ENCODE measurements around the gene LEPROT. TPM values are rescaled to one million over a fixed set of nuclear protein-coding genes. Genes with fewer than 3 reads are reported as not detected.

Gene LEPROT
- total and polyA plus RNA-seq, 2 experiments from 2014 or later: 66.9 to 171 TPM

DNA sequence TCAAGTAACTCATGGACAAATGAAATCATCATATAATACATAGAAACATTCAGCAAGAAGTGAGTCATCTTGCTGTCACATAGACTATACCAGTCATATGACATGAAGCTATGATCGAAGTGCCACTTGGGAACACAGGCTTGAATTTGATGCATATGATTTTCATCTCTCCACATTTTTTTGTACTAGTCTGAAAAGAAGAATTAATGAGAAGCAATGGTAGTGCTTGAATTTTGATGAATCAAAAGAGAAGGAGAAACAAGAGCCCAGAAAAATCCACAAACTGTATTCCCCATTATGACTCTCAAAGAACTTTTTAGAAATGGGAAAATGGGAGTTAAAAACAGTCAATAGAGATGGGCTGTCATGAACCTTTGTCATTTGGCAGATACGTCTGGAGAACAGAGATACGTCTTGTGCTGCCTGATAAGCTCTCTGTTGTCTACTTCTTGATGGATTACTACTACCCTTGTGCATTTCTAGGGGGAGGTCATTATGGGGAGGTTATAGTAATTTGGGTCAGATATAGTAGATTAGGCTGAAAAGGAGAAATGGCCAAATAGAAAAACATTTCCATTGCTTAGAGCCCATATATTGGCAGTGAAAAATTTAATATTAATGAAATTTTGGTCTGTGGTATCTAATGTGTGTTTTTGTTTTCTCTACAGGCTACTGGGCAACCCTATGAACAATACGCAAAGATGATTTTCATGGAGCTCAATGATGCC is 8.0 kb upstream of the LEPROT start:
- WGBS, 2 experiments (ENCODE audit: low coverage in 1 of 2, low lambda C conversion rate in 2 of 2, missing lambda C conversion rate in 2 of 2): 75 to 76% methylated on average over 4 of the region's 4 CpGs
- no peaks in the 10 kb centered on the region for H3K27me3 ChIP-seq (replicated peaks; ENCODE audit: insufficient read depth)
- in situ Hi-C loops (cut with MboI): no loop called here
- no peak overlapping the region for H2AFZ ChIP-seq
- peaks cover 8% of the 10 kb centered on the region; the same call in 1 of the 2 replicates for H3K4me1 ChIP-seq (ENCODE audit: insufficient read depth)
- no peaks in the 10 kb centered on the region for H3K9me3 ChIP-seq (ENCODE audit: low read depth)
- no peaks in the 10 kb centered on the region for H3K36me3 ChIP-seq (ENCODE audit: low read depth)
- no peaks in the 10 kb centered on the region for H3K9me2 ChIP-seq (ENCODE audit: insufficient read depth)
- H3K27ac ChIP-seq: no peak overlapping the region
- H3K4me2 ChIP-seq (ENCODE audit: unreplicated experiment): no peak overlapping the region
- H4K20me1 ChIP-seq (ENCODE audit: insufficient read depth): no peaks in the 10 kb centered on the region
- no peak for TF ChIP-seq EZH2 (IDR thresholded peaks at IDR 0.05; ENCODE audit: insufficient read depth, poor library complexity, severe bottlenecking)
- TF ChIP-seq EZH2phosphoT487 (IDR thresholded peaks at IDR 0.05; ENCODE audit: insufficient read depth, low read depth): no peak
- no peak overlapping the region for H3K9ac ChIP-seq
- H3F3A ChIP-seq (ENCODE audit: insufficient read depth): 0 out of 2 replicates have a peak, but pooled peaks cover 10% of the 10 kb centered on the region
- H3K4me3 ChIP-seq: no peak overlapping the region
- H3K79me2 ChIP-seq (ENCODE audit: insufficient read depth): no peaks in the 10 kb centered on the region
- DNase-seq: peak; percentile 29

DNA sequence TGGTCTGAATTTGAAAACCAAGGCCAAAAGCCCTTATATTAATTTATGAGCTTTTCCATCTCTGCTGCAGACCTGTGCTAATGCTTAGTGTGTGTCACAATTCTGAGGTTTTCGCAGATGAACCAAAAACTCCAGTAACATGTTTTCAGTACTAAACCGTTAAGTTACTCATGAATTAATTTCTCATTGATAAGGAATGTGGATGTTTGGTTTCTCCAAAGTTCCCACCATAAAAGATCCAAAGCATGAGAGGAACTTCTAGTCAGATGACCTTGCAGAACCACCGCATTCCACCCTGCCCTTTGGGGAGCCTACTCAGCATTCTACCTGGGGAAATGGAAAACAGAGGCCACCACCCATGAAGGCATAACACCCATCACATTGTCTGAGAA is 7.5 kb upstream of the LEPROT start:
- WGBS, 2 experiments (ENCODE audit: low coverage in 1 of 2, low lambda C conversion rate in 2 of 2, missing lambda C conversion rate in 2 of 2): 71 to 79% methylated on average over 3 of the region's 3 CpGs
- H3K9ac ChIP-seq: no peak overlapping the region
- no peaks in the 10 kb centered on the region for H3K79me2 ChIP-seq (ENCODE audit: insufficient read depth)
- H3K27ac ChIP-seq: peak overlapping the region; percentile 19; the same call in 1 of the 2 replicates
- 0 out of 2 replicates have a peak, but pooled peaks cover 10% of the 10 kb centered on the region for H3F3A ChIP-seq (ENCODE audit: insufficient read depth)
- H3K4me1 ChIP-seq (ENCODE audit: insufficient read depth): peaks cover 8% of the 10 kb centered on the region; the same call in 1 of the 2 replicates
- no peaks in the 10 kb centered on the region for H4K20me1 ChIP-seq (ENCODE audit: insufficient read depth)
- in situ Hi-C loops (cut with MboI): no loop called here
- H3K27me3 ChIP-seq (replicated peaks; ENCODE audit: insufficient read depth): no peaks in the 10 kb centered on the region
- no peaks in the 10 kb centered on the region for H3K9me2 ChIP-seq (ENCODE audit: insufficient read depth)
- no peak for TF ChIP-seq EZH2phosphoT487 (IDR thresholded peaks at IDR 0.05; ENCODE audit: insufficient read depth, low read depth)
- TF ChIP-seq EZH2 (IDR thresholded peaks at IDR 0.05; ENCODE audit: insufficient read depth, poor library complexity, severe bottlenecking): no peak
- H3K4me2 ChIP-seq (ENCODE audit: unreplicated experiment): no peak overlapping the region
- H3K9me3 ChIP-seq (ENCODE audit: low read depth): no peaks in the 10 kb centered on the region
- peak; percentile 47 for DNase-seq
- no peak overlapping the region for H3K4me3 ChIP-seq
- H3K36me3 ChIP-seq (ENCODE audit: low read depth): no peaks in the 10 kb centered on the region
- no peak overlapping the region for H2AFZ ChIP-seq

DNA sequence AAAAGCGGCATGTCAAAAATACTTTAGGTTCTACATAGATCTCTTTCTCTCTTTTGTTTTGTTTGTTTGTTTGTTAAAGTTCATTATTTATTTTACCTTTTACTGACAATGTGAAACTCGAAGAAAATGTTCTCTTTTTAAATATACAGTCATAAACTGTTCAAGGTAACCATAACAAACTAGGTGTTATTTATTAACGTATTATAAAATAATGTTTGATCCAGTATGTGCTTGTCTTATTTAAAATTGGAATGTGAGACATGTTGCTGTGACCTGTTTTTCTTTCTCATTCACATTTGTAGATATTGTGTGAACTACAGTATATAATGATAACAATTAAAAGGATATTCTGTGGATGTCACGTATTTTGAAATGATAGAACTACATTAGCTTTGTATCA is 5.9 kb upstream of the LEPROT start:
- H4K20me1 ChIP-seq (ENCODE audit: insufficient read depth): no peaks in the 10 kb centered on the region
- no peak overlapping the region for H3K4me3 ChIP-seq
- no peaks in the 10 kb centered on the region for H3K9me2 ChIP-seq (ENCODE audit: insufficient read depth)
- peaks cover 21% of the 10 kb centered on the region; the same call in 1 of the 2 replicates for H3F3A ChIP-seq (ENCODE audit: insufficient read depth)
- no peaks in the 10 kb centered on the region for H3K79me2 ChIP-seq (ENCODE audit: insufficient read depth)
- H3K4me2 ChIP-seq (ENCODE audit: unreplicated experiment): no peak overlapping the region
- H3K4me1 ChIP-seq (ENCODE audit: insufficient read depth): peaks cover 7% of the 10 kb centered on the region; the same call in 1 of the 2 replicates
- H3K9me3 ChIP-seq (ENCODE audit: low read depth): no peaks in the 10 kb centered on the region
- no peak overlapping the region for H2AFZ ChIP-seq
- H3K27ac ChIP-seq: no peak overlapping the region
- TF ChIP-seq EZH2 (IDR thresholded peaks at IDR 0.05; ENCODE audit: insufficient read depth, poor library complexity, severe bottlenecking) (no peak), EZH2phosphoT487 (IDR thresholded peaks at IDR 0.05; ENCODE audit: insufficient read depth, low read depth) (no peak)
- in situ Hi-C loops (cut with MboI): no loop called here
- H3K36me3 ChIP-seq (ENCODE audit: low read depth): no peaks in the 10 kb centered on the region
- H3K9ac ChIP-seq: no peak overlapping the region
- no peak for DNase-seq
- H3K27me3 ChIP-seq (replicated peaks; ENCODE audit: insufficient read depth): no peaks in the 10 kb centered on the region
- 72 to 73% methylated on average over 4 of the region's 4 CpGs for WGBS, 2 experiments (ENCODE audit: low coverage in 1 of 2, low lambda C conversion rate in 2 of 2, missing lambda C conversion rate in 2 of 2)

DNA sequence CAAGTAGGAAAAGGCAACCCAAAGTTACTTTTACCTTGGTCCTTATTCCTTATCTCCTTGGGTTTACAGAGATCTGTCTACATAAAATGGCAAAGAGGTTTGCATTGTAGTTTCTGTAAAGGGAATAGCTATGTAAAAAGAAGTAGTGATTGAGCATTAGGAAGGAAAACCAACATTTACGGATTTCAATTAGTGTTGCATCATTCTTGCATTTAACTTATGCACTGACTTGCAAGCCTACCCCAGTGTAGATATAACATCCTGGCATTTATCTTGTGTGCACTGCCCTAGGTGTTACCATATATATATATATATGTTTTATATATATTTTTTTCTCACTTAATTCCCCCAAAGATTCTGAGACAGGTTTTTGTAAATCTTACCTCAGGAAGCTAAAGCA is 3.7 kb upstream of the LEPROT start:
- Histone ChIP-seq H3K36me3 (ENCODE audit: low read depth) (no peaks in the 10 kb centered on the region), H4K20me1 (ENCODE audit: insufficient read depth) (no peaks in the 10 kb centered on the region), H3K4me3 (no peak overlapping the region), H2AFZ (no peak overlapping the region), H3K27ac (no peak overlapping the region), H3K4me2 (ENCODE audit: unreplicated experiment) (no peak overlapping the region), H3K27me3 (replicated peaks; ENCODE audit: insufficient read depth) (no peaks in the 10 kb centered on the region), H3K9ac (no peak overlapping the region), H3F3A (ENCODE audit: insufficient read depth) (peaks cover 34% of the 10 kb centered on the region), H3K9me2 (ENCODE audit: insufficient read depth) (no peaks in the 10 kb centered on the region), H3K9me3 (ENCODE audit: low read depth) (no peaks in the 10 kb centered on the region), H3K4me1 (ENCODE audit: insufficient read depth) (peaks cover 7% of the 10 kb centered on the region; the same call in 1 of the 2 replicates), H3K79me2 (ENCODE audit: insufficient read depth) (peaks cover 6% of the 10 kb centered on the region)
- WGBS, 2 experiments (ENCODE audit: low coverage in 1 of 2, low lambda C conversion rate in 2 of 2, missing lambda C conversion rate in 2 of 2): 85 to 97% methylated on average over 1 of the region's 1 CpG
- in situ Hi-C loops (cut with MboI): no loop called here
- TF ChIP-seq EZH2phosphoT487 (IDR thresholded peaks at IDR 0.05; ENCODE audit: insufficient read depth, low read depth) (no peak), EZH2 (IDR thresholded peaks at IDR 0.05; ENCODE audit: insufficient read depth, poor library complexity, severe bottlenecking) (no peak)
- no peak for DNase-seq

Measured in GM23248 (cell line).